ENCODE data around the gene ERICH4.

The ERICH4 gene

DNA sequence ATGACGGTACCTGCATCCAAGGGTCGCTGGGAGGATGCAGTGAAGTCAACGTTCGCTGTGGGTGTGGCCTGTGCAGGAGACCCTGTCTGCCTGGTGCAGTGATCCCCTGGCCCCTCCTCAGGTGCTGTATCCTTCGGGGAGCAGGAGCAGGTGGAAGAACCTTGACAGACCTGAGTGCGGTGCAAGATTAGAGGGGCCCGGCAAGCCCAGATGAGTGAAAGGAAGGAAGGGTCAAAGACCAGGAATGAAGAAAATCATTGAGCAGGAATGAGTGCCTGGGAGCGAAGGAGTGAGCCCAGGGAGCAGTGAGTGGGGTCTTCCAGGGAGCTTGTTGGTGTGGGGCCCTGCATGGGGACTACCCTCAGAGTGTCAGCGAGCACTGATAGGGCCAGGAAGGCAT lies 28.5 kb upstream of the ERICH4 start:
- TF ChIP-seq, protein P1, sequence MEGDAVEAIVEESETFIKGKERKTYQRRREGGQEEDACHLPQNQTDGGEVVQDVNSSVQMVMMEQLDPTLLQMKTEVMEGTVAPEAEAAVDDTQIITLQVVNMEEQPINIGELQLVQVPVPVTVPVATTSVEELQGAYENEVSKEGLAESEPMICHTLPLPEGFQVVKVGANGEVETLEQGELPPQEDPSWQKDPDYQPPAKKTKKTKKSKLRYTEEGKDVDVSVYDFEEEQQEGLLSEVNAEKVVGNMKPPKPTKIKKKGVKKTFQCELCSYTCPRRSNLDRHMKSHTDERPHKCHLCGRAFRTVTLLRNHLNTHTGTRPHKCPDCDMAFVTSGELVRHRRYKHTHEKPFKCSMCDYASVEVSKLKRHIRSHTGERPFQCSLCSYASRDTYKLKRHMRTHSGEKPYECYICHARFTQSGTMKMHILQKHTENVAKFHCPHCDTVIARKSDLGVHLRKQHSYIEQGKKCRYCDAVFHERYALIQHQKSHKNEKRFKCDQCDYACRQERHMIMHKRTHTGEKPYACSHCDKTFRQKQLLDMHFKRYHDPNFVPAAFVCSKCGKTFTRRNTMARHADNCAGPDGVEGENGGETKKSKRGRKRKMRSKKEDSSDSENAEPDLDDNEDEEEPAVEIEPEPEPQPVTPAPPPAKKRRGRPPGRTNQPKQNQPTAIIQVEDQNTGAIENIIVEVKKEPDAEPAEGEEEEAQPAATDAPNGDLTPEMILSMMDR (IDR thresholded peaks at IDR 0.05; ENCODE audit: insufficient read depth, low read depth, low read length, missing control alignments) = no peak
- no peak for DNase-seq (ENCODE audit: low read depth)
- no peak overlapping the region for H3K4me3 ChIP-seq (ENCODE audit: low read depth, low read length)

DNA sequence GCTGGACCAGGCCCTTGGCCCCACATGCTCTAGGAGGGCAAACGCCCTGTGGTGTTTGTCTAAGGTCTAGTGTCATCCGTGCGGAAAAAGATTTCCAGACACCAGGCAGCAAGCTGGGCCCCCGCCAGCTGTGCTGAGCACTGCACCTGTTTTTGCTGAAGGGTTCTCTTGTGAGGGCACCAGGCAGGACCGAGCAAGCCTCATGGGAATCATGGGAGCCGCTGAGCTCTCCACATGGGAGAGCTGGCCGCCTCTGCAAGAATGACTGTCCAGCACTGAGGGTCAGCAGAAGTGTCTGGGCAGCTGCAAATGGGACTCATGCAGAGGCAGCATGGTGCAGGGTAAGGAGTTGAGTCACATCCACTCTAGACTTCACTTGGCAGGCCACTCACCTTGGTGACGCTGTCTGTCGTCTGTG lies 27.8 kb upstream of the ERICH4 start:
- no peak overlapping the region for H3K4me3 ChIP-seq (ENCODE audit: low read depth, low read length)
- DNase-seq (ENCODE audit: low read depth) = no peak
- TF ChIP-seq, protein P1 (IDR thresholded peaks at IDR 0.05; ENCODE audit: insufficient read depth, low read depth, low read length, missing control alignments) = no peak

DNA sequence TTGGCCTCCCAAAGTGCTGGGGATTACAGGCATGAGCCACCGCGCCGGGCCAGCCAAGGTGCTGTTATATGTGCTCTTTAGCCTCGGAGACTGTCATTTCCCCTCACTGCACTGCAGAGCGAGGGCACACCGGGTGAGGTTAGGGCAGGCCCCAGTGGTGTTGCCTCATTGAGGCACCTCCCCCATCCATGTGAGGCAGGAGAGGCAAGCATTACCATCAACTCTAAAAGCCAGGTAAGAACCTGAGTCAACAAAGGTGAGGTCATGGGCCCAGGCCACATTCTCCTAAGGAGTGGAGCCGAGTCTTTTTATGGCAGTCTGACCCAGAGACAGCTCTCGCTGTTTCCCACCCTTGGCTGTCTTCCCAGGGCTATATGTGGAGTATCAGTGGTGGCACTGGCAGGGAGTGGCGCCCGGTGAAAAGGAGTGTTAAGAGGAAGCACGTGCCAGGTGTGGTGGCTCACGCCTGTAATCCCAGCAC lies 26.7 kb upstream of the ERICH4 start:
- no peak overlapping the region for H3K4me3 ChIP-seq (ENCODE audit: low read depth, low read length)
- DNase-seq (ENCODE audit: low read depth) = no peak
- TF ChIP-seq, protein P1 (IDR thresholded peaks at IDR 0.05; ENCODE audit: insufficient read depth, low read depth, low read length, missing control alignments) = no peak

DNA sequence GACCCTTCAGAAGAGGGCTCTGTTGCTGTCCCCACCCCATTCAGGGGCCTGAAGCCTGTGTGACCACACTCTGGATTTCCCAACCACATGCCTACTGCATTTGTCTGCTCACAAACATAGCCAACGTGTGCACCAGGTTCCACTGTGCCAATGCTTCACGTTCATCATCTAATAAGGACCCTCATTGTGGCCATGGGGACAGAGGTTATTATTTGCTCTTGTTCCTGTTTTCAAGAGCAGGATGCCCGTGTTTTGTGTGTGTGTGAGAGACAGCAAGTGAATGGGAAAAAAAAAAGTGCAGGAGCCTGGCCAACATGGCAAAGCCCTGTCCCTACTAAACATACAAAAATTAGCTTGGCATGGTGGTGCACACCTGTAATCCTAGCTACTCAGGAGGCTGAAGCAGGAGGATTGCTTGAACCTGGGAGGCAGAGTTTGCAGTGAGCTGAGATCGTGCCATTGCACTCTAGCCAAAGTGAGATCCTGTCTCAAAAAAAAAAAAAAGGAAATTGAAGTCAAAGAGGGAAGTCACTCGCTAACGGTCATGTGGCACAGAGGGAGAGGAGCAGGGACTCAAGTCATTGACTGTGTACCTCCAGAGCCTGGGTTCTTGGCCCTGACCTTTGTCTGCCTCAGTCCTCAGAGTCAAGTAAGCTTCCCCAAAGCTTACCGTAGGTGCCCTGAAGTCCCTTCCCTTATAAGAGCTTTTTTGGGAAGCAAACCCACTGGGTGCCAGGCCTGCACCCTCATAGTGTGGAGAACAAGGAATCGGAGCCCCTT lies 22.7 kb upstream of the ERICH4 start:
- DNase-seq (ENCODE audit: low read depth) = no peak
- TF ChIP-seq, protein P1 (IDR thresholded peaks at IDR 0.05; ENCODE audit: insufficient read depth, low read depth, low read length, missing control alignments) = no peak
- H3K4me3 ChIP-seq (ENCODE audit: low read depth, low read length) = no peak overlapping the region

DNA sequence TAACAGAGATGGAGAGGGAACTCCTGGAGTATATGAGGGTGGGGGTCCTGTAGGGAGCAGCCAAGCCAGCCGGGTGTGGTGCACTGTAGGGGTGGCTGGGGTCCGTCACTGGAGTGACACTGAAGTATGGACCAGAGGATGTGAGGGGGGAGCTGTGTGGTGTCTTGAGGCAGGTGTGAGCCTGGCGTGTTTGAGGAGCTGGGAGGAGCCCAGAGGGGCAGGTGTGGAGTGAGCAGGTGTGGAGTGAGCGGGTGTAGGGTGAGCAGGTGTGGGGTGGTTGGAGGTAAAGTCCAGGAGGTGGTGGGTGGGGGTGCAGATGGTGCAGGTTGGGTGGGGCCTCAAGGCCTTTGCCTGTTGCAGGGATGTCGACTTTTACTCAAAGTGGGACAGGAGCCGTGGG lies 21.6 kb upstream of the ERICH4 start:
- H3K4me3 ChIP-seq (ENCODE audit: low read depth, low read length) = no peak overlapping the region
- TF ChIP-seq, protein P1 (IDR thresholded peaks at IDR 0.05; ENCODE audit: insufficient read depth, low read depth, low read length, missing control alignments) = no peak
- no peak for DNase-seq (ENCODE audit: low read depth)

DNA sequence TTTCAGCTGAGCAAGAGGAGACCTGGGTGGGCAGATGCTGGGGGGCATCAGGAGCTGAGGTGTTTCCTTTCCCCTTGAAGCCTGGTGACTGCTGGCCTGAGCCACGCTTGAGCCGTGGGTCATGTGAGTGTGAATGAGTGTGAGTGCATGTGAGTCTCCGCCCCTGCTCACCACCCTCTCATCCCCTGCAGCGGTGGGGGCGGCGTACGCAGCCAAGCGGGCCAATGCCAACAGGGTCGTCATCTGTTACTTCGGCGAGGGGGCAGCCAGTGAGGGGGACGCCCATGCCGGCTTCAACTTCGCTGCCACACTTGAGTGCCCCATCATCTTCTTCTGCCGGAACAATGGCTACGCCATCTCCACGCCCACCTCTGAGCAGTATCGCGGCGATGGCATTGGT lies 21.0 kb upstream of the ERICH4 start:
- no peak for DNase-seq (ENCODE audit: low read depth)
- H3K4me3 ChIP-seq (ENCODE audit: low read depth, low read length) = no peak overlapping the region
- TF ChIP-seq, protein P1 (IDR thresholded peaks at IDR 0.05; ENCODE audit: insufficient read depth, low read depth, low read length, missing control alignments) = no peak

DNA sequence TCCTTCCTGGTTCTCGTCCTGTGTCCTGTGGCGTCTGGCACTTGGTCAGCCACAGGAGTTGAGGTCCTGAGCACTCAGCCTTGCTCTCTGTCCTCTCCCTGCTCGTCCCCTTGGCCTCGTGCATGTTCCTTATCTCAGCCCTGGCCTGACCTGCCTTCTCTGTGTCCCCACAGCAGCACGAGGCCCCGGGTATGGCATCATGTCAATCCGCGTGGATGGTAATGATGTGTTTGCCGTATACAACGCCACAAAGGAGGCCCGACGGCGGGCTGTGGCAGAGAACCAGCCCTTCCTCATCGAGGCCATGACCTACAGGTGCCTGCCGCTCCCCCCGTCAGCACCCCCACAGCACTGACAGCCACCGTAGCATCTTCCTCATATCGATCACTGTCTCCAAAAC lies 20.5 kb upstream of the ERICH4 start:
- no peak overlapping the region for H3K4me3 ChIP-seq (ENCODE audit: low read depth, low read length)

More for the DNA sequence above, 20.5 kb upstream of the ERICH4 start:
- DNase-seq (ENCODE audit: low read depth) = no peak
- TF ChIP-seq, protein P1 (IDR thresholded peaks at IDR 0.05; ENCODE audit: insufficient read depth, low read depth, low read length, missing control alignments) = no peak

All from GM12865 (cell line).